ENCODE measurements around the gene ANAPC5.

GRCh38 chr12:121366063-121366459 is 13.8 kb upstream of the ANAPC5 start:
- TF ChIP-seq CTCF (IDR thresholded peaks at IDR 0.05): no peak
- no peak for TF ChIP-seq ZFX (IDR thresholded peaks at IDR 0.05; ENCODE audit: borderline replicate concordance)
